K562 (cell line): ENCODE results near the gene HOXB3. TPM values are rescaled to one million over a fixed set of nuclear protein-coding genes. Genes with fewer than 3 reads are reported as not detected.

Experiments used
- ETS2 ChIP-seq: IDR thresholded peaks from 2 replicates; pipeline ENCODE4 v1.6.1; 2016; ENCODE audit warnings: borderline replicate concordance, missing genetic modification characterization, mild to moderate bottlenecking, moderate library complexity, missing compliant biosample characterization; ENCODE audit not compliant: poor library complexity, severe bottlenecking
- GTF3C2 ChIP-seq: IDR thresholded peaks from 3 replicates; pipeline ENCODE4 v1.6.1; 2011; ENCODE audit warnings: borderline replicate concordance, mild to moderate bottlenecking, moderate library complexity; ENCODE audit not compliant: insufficient read length; ENCODE audit errors: extremely low read depth
- HDAC1 ChIP-seq, 2 experiments: fragments of 450-650 bp; IDR thresholded peaks; 2 replicates each; pipeline ENCODE4 v1.6.1; 2016 to 2017; ENCODE audit warnings: inconsistent platforms in 1 of 2, mild to moderate bottlenecking in 1 of 2, moderate library complexity in 1 of 2
- IRF9 ChIP-seq: fragments of 450-650 bp; IDR thresholded peaks from 2 replicates; pipeline ENCODE4 v1.6.1; 2016; ENCODE audit warnings: missing biosample characterization, missing genetic modification characterization
- PATZ1 ChIP-seq: fragments of 250-450 bp; sonication (Bioruptor Pico); IDR thresholded peaks from 2 replicates; pipeline ENCODE4 v1.5.0; 2020; ENCODE audit warnings: mild to moderate bottlenecking, borderline replicate concordance
- PHF21A ChIP-seq: fragments of 450-650 bp; IDR thresholded peaks from 2 replicates; pipeline ENCODE4 v1.6.1; 2017; ENCODE audit warnings: low read depth, borderline replicate concordance
- POLR2AphosphoS2 ChIP-seq: IDR thresholded peaks from 2 replicates; pipeline ENCODE4 v1.6.1; 2012; ENCODE audit warnings: low read length, improper control_type of control experiment
- PRDM10 ChIP-seq: fragments of 450-650 bp; IDR thresholded peaks from 2 replicates; pipeline ENCODE4 v1.6.1; 2018; ENCODE audit not compliant: partially characterized antibody
- RBFOX2 ChIP-seq: fragments of 200-400 bp; formaldehyde crosslinking; IDR thresholded peaks from 2 replicates; pipeline ENCODE4 v1.6.1; 2017; ENCODE audit warnings: low read depth, mild to moderate bottlenecking, low read length, moderate library complexity
- RFX7 ChIP-seq: fragments of 250-450 bp; sonication (Bioruptor Pico); IDR thresholded peaks from 2 replicates; pipeline ENCODE4 v1.5.1; 2021; ENCODE audit warnings: mild to moderate bottlenecking
- TAF7 ChIP-seq: fragments of 450-650 bp; IDR thresholded peaks from 2 replicates; pipeline ENCODE4 v1.6.1; 2016; ENCODE audit warnings: missing genetic modification characterization, missing compliant biosample characterization
- ZNF280B ChIP-seq: fragments of 250-450 bp; sonication (Bioruptor Pico); IDR thresholded peaks from 2 replicates; pipeline ENCODE4 v1.5.1; 2021; ENCODE audit warnings: mild to moderate bottlenecking
- polyA plus RNA-seq, 8 experiments: library from polyadenylated mRNA; depleted of rRNA in 4 of 8; stranded (reverse) in 5 of 8; unstranded in 3 of 8; fragments of >200 nt; fragmentation: Nextera tagmentation in 2 of 8; fragmentation: Illumina TruSeq in 1 of 8; extraction: Ambion mirVana in 2 of 8; extraction: Trizol in 1 of 8; gene quantifications; 2 replicates each; pipeline versions ENCODE4 v1.2.1 to v1.2.3, GENCODE V29; 2011 to 2014; ENCODE audit warnings: inconsistent platforms in 1 of 8, missing spikeins in 1 of 8
- total RNA-seq, 7 experiments: library from RNA; depleted of rRNA in 6 of 7; stranded (reverse); fragments of >200 nt in 6 of 7; fragmentation: Illumina TruSeq in 2 of 7; extraction: Trizol in 2 of 7; gene quantifications; 2 replicates each; pipeline versions ENCODE4 v1.2.1 to v1.2.3, GENCODE V29; 2011 to 2021; ENCODE audit warnings: low replicate concordance in 1 of 7

Gene HOXB3
- total and polyA plus RNA-seq, 9 of the 15 experiments (the other 6 are each of a cell fraction or from before 2014, with no cell fraction given): 2.4 to 41.3 (median 20.2) TPM

- TF ChIP-seq PRDM10 (no peak), PHF21A (no peak), POLR2AphosphoS2 (0 out of 2 replicates have a peak, but pooled peaks have one; percentile 75), PATZ1 (no peak; the same call in 1 of the 2 replicates), ZNF280B (no peak), IRF9 (tag) (peak; percentile 90), TAF7 (tag) (peak; percentile 12; the same call in 1 of the 2 replicates), RBFOX2 (no peak), HDAC1 (IDR thresholded peaks at IDR 0.05) (peak in 1 of 2 experiments; percentile 44; a peak in 1 of 4 replicates), RFX7 (CRISPR knock-in tag) (no peak), ETS2 (tag) (no peak), GTF3C2 (no peak)
Observed at GRCh38 chr17:48626245-48627117, 36.4 kb upstream of the HOXB3 start, which contains the start of gene HOXB9 (continued).
